Measurements from ENCODE around the gene CYTH1. TPM values are rescaled to one million over a fixed set of nuclear protein-coding genes. Genes with fewer than 3 reads are reported as not detected.
"Not testable (repeated sequence)": the region's sequence is repeated elsewhere in the genome, so short reads cannot be mapped to it uniquely, and the experiment has no call there.

Gene CYTH1
- total RNA-seq, 1 donor from 2014 or later = 80.8 TPM

GRCh38 chr17:78783711-78784324, 1.7 kb upstream of the CYTH1 start:
- DNase-seq (ENCODE audit: low spot score) = peak; percentile 18
- H3K4me1 Mint-ChIP-seq (ENCODE audit: low read depth) = peaks cover 24% of the 10 kb centered on the region
- no peaks in the 10 kb centered on the region for H3K9me3 Mint-ChIP-seq (ENCODE audit: low read depth)
- no peak overlapping the region for H3K4me3 Mint-ChIP-seq (ENCODE audit: unreplicated experiment)
- peaks cover 5% of the 10 kb centered on the region for H3K36me3 Mint-ChIP-seq (ENCODE audit: low read depth)
- TF ChIP-seq CTCF (IDR thresholded peaks at IDR 0.05) = no peak
- no peaks in the 10 kb centered on the region for H3K27me3 Mint-ChIP-seq (ENCODE audit: low read depth)
- no peak overlapping the region for H3K27ac Mint-ChIP-seq (ENCODE audit: unreplicated experiment)

GRCh38 chr17:78781104-78781892, 775 bp downstream of the CYTH1 start:
- peak; percentile 90 for DNase-seq (ENCODE audit: low spot score)
- no peak for TF ChIP-seq CTCF (IDR thresholded peaks at IDR 0.05)
- Mint-ChIP-seq H3K4me1 (ENCODE audit: low read depth) (peaks cover 24% of the 10 kb centered on the region), H3K27me3 (ENCODE audit: low read depth) (no peaks in the 10 kb centered on the region), H3K27ac (ENCODE audit: unreplicated experiment) (peak overlapping the region; percentile 79), H3K36me3 (ENCODE audit: low read depth) (no peaks in the 10 kb centered on the region), H3K4me3 (ENCODE audit: unreplicated experiment) (peak overlapping the region; percentile 81), H3K9me3 (ENCODE audit: low read depth) (no peaks in the 10 kb centered on the region)

DNA sequence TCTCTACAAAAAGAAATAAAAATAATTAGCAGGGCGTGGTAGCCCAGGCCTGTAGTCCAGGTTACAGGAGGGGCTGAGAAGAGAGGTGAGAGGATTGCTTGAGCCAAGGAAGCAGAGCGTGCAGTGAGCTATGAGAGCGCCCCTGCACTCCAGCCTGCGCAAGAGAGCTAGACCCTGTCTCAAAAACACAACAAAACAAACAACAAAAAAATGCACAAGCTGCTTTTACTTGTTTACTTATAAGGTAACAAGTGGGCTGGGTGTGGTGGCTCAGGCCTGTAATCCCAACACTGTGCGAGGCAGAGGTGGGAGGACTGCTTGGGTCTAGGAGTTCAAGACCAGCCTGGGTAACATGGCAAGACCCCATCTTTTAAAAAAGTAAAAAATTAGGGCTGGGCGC, 1.7 kb downstream of the CYTH1 start:
- DNase-seq (ENCODE audit: low spot score) = peak; percentile 27
- no peak for TF ChIP-seq CTCF (IDR thresholded peaks at IDR 0.05)
- no peaks in the 10 kb centered on the region for H3K27me3 Mint-ChIP-seq (ENCODE audit: low read depth)
- H3K27ac Mint-ChIP-seq (ENCODE audit: unreplicated experiment) = peak overlapping the region; percentile 72
- no peaks in the 10 kb centered on the region for H3K9me3 Mint-ChIP-seq (ENCODE audit: low read depth)
- peaks cover 32% of the 10 kb centered on the region for H3K4me1 Mint-ChIP-seq (ENCODE audit: low read depth)
- no peaks in the 10 kb centered on the region for H3K36me3 Mint-ChIP-seq (ENCODE audit: low read depth)
- H3K4me3 Mint-ChIP-seq (ENCODE audit: unreplicated experiment) = peak overlapping the region; percentile 45

DNA sequence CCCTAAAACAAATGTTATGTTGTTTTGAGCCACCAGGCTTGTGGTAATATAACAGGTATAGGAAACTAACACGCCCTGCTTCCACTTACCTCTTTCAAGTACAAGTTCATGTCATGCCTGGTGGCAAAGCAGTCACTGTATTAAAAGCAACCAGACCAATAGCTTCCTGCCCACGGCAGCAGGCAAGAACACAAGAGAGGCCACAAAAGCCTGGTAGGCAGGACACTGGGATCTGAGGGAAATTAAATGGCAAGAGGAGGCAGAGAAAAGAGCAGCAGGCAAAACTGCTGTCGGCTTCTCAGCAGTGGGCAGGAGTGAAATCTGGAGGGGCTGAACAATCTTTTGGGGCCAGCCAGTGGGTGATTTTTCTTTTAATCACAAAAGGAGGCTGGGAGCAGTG, 2.2 kb downstream of the CYTH1 start:
- H3K9me3 Mint-ChIP-seq (ENCODE audit: low read depth) = no peaks in the 10 kb centered on the region
- H3K27me3 Mint-ChIP-seq (ENCODE audit: low read depth) = no peaks in the 10 kb centered on the region
- no peak for TF ChIP-seq CTCF (IDR thresholded peaks at IDR 0.05)
- H3K36me3 Mint-ChIP-seq (ENCODE audit: low read depth) = no peaks in the 10 kb centered on the region
- H3K4me3 Mint-ChIP-seq (ENCODE audit: unreplicated experiment) = peak overlapping the region; percentile 45
- H3K27ac Mint-ChIP-seq (ENCODE audit: unreplicated experiment) = peak overlapping the region; percentile 72
- peak; percentile 10 for DNase-seq (ENCODE audit: low spot score)
- peaks cover 37% of the 10 kb centered on the region for H3K4me1 Mint-ChIP-seq (ENCODE audit: low read depth)

DNA sequence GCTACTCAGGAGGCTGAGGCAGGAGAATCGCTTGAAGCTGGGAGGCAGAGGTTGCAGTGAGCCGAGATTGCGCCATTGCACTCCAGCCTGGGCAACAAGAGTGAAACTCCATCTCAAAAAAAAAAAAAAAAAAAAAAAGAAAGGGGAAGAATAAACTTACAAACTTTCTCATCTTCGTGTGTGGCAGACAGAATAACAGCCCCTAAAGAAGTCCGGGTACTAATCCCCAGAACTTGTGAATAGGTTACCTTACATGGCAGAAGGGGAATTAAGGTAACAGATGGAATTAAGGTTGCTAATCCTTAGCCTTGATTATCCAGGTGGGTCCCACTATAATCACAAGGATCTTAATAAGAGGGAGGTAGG, 2.8 kb downstream of the CYTH1 start:
- Mint-ChIP-seq H3K4me1 (ENCODE audit: low read depth) (peaks cover 43% of the 10 kb centered on the region), H3K27ac (ENCODE audit: unreplicated experiment) (peak overlapping the region; percentile 12)
- not testable (repeated sequence) for DNase-seq (ENCODE audit: low spot score); H3K27me3 Mint-ChIP-seq (ENCODE audit: low read depth); H3K4me3 Mint-ChIP-seq (ENCODE audit: unreplicated experiment); H3K36me3 Mint-ChIP-seq (ENCODE audit: low read depth); H3K9me3 Mint-ChIP-seq (ENCODE audit: low read depth)
